Skeletal muscle tissue (tissue), 4 donors: Measurements from ENCODE around the gene TIMM10. TPM values are rescaled to one million over a fixed set of nuclear protein-coding genes. Genes with fewer than 3 reads are reported as not detected.
A peak's percentile ranks its signal among the peaks of the same experiment; 100 is the strongest.

ENCODE experiments used
- H3K27ac ChIP-seq: one replicate; pipeline ENCODE4 v1.7.0; 2013; ENCODE audit warnings: mild to moderate bottlenecking, low read depth, low read length, inconsistent platforms
- H3K27me3 ChIP-seq, 3 donors: one replicate each; pipeline ENCODE4 v1.7.0; 2013; ENCODE audit warnings: low read length in 3 of 3; ENCODE audit not compliant: control insufficient read depth in 3 of 3, insufficient read depth in 3 of 3
- H3K36me3 ChIP-seq, 3 donors: one replicate each; pipeline ENCODE4 v1.7.0; 2013; ENCODE audit warnings: low read length in 3 of 3; ENCODE audit not compliant: control insufficient read depth in 3 of 3, insufficient read depth in 3 of 3
- H3K4me1 ChIP-seq, 3 donors: one replicate each; pipeline ENCODE4 v1.7.0; 2013; ENCODE audit warnings: low read length in 3 of 3, mild to moderate bottlenecking in 3 of 3; ENCODE audit not compliant: control insufficient read depth in 3 of 3, insufficient read depth in 3 of 3
- H3K4me3 ChIP-seq, 3 donors: one replicate each; pipeline ENCODE4 v1.7.0; 2013; ENCODE audit warnings: low read length in 3 of 3
- H3K9ac ChIP-seq, 3 donors: one replicate each; pipeline ENCODE4 v1.7.0; 2013; ENCODE audit warnings: low read length in 3 of 3, mild to moderate bottlenecking in 3 of 3, moderate library complexity in 2 of 3, low read depth in 1 of 3
- H3K9me3 ChIP-seq, 3 donors: one replicate each; pipeline ENCODE4 v1.7.0; 2013; ENCODE audit warnings: low read length in 3 of 3; ENCODE audit not compliant: control insufficient read depth in 3 of 3
- total RNA-seq: library from RNA; depleted of rRNA; stranded (reverse); fragments of >200 nt; gene quantifications from one replicate; pipeline ENCODE4 v1.2.3, GENCODE V29; 2014
- donor health status: Osteomylitis.

The TIMM10 gene
- total RNA-seq, 1 donor from 2014 or later, result 64.2 TPM

DNA sequence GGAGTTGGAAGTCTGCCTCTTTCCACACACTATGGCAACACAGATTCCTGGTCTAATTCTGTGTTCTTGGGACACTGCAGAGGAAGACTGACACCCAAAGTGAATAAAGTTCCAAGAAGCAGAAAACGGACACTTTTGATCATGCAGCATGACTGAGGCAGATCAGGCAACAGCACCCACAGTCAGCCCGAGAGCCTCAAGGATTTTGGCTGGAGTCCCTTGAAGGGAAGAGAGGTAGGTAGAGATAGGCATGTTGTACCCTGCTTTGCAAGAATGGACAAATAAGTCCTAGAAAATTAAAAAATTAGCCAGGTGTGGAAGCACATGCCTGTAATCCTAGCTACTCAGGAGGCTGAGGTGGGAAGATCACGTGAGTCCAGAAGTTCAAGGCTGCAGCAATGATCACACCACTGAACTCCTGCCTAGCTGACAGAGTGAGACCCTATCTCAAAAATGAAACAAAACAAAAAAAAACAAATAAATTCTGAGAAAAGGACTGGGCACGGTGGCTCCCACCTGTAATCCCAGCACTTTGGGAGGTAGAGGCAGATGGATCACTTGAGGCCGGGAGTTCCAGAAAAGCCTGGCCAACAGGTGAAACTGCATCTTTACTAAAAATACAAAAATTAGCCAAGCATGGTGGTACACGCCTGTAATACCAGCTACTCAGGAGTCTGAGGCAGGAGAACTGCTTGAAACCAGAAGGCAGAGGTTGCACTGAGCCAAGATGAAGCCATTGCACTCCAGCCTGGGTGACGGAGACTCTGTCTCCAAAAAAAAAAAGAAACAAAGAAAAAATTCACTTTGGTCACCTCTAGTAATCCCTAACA lies 22.0 kb downstream of the TIMM10 start:
- no peaks in the 10 kb centered on the region for H3K9me3 ChIP-seq
- H3K36me3 ChIP-seq, result peaks cover 0 to 16% (median 2%) of the 10 kb centered on the region in 3 donors
- peaks cover 0 to 5% (median 0%) of the 10 kb centered on the region in 3 donors for H3K4me1 ChIP-seq
- H3K27me3 ChIP-seq, result no peaks in the 10 kb centered on the region
- H3K27ac ChIP-seq, result no peak overlapping the region
- no peak overlapping the region for H3K9ac ChIP-seq
- no peak overlapping the region for H3K4me3 ChIP-seq

- Histone ChIP-seq H3K4me1 (peaks cover 0 to 8% (median 4%) of the 10 kb centered on the region in 3 donors), H3K27ac (no peak overlapping the region), H3K9ac (no peak overlapping the region), H3K4me3 (no peak overlapping the region), H3K27me3 (no peaks in the 10 kb centered on the region), H3K36me3 (peaks cover 0 to 15% (median 2%) of the 10 kb centered on the region in 3 donors), H3K9me3 (no peaks in the 10 kb centered on the region)
These were observed 24.0 kb downstream of the TIMM10 start for GRCh38 chr11:57506522-57506921.

DNA sequence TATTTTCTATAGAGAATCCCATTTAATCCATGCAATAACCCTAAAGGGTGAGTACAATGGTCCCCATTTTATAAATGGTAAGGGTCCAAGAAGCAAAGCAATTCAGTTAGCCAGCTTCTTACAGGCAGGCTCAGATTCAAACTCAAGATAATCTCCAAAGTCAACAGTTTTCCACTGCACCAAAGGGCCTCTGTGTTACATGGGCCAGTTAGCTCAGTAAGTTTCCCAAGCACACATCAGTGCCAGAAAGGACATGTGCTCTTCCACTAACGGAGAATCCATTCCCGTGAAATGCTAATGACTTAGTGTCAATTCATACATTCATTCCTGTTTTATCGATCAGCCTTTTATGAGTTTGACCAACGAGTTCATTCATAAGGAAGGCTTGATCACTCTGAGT lies 26.0 kb downstream of the TIMM10 start:
- no peaks in the 10 kb centered on the region for H3K9me3 ChIP-seq
- no peak overlapping the region for H3K27ac ChIP-seq
- peaks cover 11 to 27% (median 23%) of the 10 kb centered on the region in 3 donors for H3K4me1 ChIP-seq
- peaks cover 0 to 18% (median 4%) of the 10 kb centered on the region in 3 donors for H3K36me3 ChIP-seq
- H3K9ac ChIP-seq, result no peak overlapping the region
- H3K4me3 ChIP-seq, result no peak overlapping the region
- no peaks in the 10 kb centered on the region for H3K27me3 ChIP-seq

DNA sequence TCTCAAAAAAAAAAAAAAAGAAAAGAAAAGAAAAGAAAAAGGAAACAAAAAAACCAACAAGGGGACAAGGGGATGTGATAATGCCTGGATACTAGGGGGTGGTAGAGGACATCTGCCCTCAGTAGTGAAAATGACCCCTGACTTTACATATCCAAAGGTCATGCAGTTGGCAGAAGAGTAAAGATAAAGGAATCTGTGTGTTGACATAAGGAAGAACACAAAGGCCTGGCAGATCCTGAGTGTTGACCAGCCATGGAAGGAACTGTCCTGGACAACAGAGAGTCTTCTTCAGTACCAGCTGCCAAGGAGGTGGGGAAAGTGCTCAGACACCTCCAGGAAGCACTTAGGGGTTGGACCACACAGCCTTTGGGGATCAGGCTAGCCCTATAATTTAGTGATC lies 27.7 kb downstream of the TIMM10 start:
- Histone ChIP-seq H3K27ac (no peak overlapping the region), H3K27me3 (no peaks in the 10 kb centered on the region)

GRCh38 chr11:57502376-57502775 lies 28.2 kb downstream of the TIMM10 start:
- no peak overlapping the region for H3K27ac ChIP-seq
- peaks cover 21 to 38% (median 32%) of the 10 kb centered on the region in 3 donors for H3K4me1 ChIP-seq
- H3K9me3 ChIP-seq, result no peaks in the 10 kb centered on the region
- H3K36me3 ChIP-seq, result peaks cover 4 to 16% (median 5%) of the 10 kb centered on the region in 3 donors
- no peaks in the 10 kb centered on the region for H3K27me3 ChIP-seq
- no peak overlapping the region for H3K4me3 ChIP-seq
- H3K9ac ChIP-seq, result peak overlapping the region in 1 of 3 donors; percentile 45

More for the DNA sequence above, 27.7 kb downstream of the TIMM10 start:
- Histone ChIP-seq H3K9ac (no peak overlapping the region), H3K4me1 (peaks cover 21 to 38% (median 32%) of the 10 kb centered on the region in 3 donors), H3K36me3 (peaks cover 0 to 15% (median 4%) of the 10 kb centered on the region in 3 donors), H3K9me3 (no peaks in the 10 kb centered on the region), H3K4me3 (no peak overlapping the region)

DNA sequence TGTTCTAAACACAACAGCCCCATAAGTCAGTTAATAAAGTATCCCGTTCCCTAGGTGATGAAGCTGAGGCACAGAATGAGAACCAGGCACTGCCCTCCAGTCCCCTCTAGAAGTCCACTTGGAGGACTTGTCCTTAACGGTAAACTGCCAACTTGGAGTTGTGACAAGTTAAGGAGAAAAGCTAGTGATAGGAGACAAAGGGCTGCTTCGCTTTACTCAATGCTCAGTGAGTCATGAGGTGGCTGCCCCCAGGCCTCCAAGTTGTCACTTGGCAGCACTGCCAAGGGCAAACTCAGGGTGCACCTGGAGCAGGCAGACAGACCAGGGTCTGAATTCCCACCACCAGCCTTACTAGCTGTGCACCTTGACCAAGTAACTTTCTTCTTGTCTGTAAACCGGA lies 28.6 kb downstream of the TIMM10 start:
- no peak overlapping the region for H3K27ac ChIP-seq

GRCh38 chr11:57500926-57501325 lies 29.6 kb downstream of the TIMM10 start:
- Histone ChIP-seq H3K4me3 (peak overlapping the region in 1 of 3 donors; percentile 27), H3K4me1 (peaks cover 21 to 38% (median 32%) of the 10 kb centered on the region in 3 donors), H3K27me3 (no peaks in the 10 kb centered on the region), H3K27ac (peak overlapping the region; percentile 75), H3K9me3 (no peaks in the 10 kb centered on the region), H3K36me3 (peaks cover 3 to 25% (median 11%) of the 10 kb centered on the region in 3 donors), H3K9ac (peak overlapping the region in 1 of 3 donors; percentile 87)

More for the DNA sequence above, 28.6 kb downstream of the TIMM10 start:
- peak overlapping the region in 1 of 3 donors; percentile 45 for H3K9ac ChIP-seq
- H3K4me1 ChIP-seq, result peaks cover 21 to 38% (median 32%) of the 10 kb centered on the region in 3 donors
- H3K4me3 ChIP-seq, result no peak overlapping the region
- H3K27me3 ChIP-seq, result no peaks in the 10 kb centered on the region
- peaks cover 4 to 20% (median 9%) of the 10 kb centered on the region in 3 donors for H3K36me3 ChIP-seq
- no peaks in the 10 kb centered on the region for H3K9me3 ChIP-seq

DNA sequence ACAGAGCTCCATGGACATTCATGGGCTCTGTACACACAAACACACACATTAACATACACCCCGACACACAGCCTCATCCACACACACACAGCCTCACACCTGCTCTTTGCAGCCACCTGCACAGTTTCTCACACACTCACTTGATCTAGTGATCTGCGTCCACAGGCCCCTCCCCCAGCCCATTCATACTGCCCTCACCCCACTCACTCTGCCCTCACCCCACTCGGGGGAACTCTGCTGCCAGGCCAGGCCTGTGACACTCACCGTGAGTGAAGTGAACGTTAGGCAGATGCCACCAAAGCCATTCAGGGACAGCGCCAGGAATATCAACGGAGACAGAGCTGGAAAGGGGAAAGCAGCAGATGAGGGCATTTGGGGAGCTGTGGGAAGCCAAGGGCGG lies 30.0 kb downstream of the TIMM10 start:
- H3K4me1 ChIP-seq, result peaks cover 21 to 38% (median 32%) of the 10 kb centered on the region in 3 donors
- peak overlapping the region; percentile 75 for H3K27ac ChIP-seq
- H3K27me3 ChIP-seq, result no peaks in the 10 kb centered on the region
- peaks cover 2 to 29% (median 14%) of the 10 kb centered on the region in 3 donors for H3K36me3 ChIP-seq
- peak overlapping the region in 2 of 3 donors; percentile 27 to 67 for H3K4me3 ChIP-seq
- H3K9me3 ChIP-seq, result no peaks in the 10 kb centered on the region
- H3K9ac ChIP-seq, result peak overlapping the region; percentile 66 to 87 (median 77)

- no peaks in the 10 kb centered on the region for H3K27me3 ChIP-seq
- H3K36me3 ChIP-seq, result peaks cover 2 to 29% (median 14%) of the 10 kb centered on the region in 3 donors
- peak overlapping the region; percentile 27 to 69 (median 67) for H3K4me3 ChIP-seq
- peak overlapping the region; percentile 66 to 87 (median 77) for H3K9ac ChIP-seq
- H3K9me3 ChIP-seq, result no peaks in the 10 kb centered on the region
- H3K27ac ChIP-seq, result peak overlapping the region; percentile 75
- peaks cover 21 to 38% (median 32%) of the 10 kb centered on the region in 3 donors for H3K4me1 ChIP-seq
These were observed 30.5 kb downstream of the TIMM10 start for GRCh38 chr11:57499983-57500461.
